HEK293 (cell line): ENCODE measurements around the gene KANTR.
A peak's percentile ranks its signal among the peaks of the same experiment; 100 is the strongest.

Experiments used
- GLIS2 ChIP-seq: fragments of 450-650 bp; formaldehyde crosslinking; IDR thresholded peaks from 2 replicates; pipeline ENCODE4 v1.5.1; 2016; ENCODE audit warnings: missing biosample characterization, missing genetic modification characterization
- KLF1 ChIP-seq: fragments of 450-650 bp; formaldehyde crosslinking; IDR thresholded peaks from 2 replicates; pipeline ENCODE4 v1.5.1; 2016; ENCODE audit warnings: missing biosample characterization, missing genetic modification characterization
- MEIS1 ChIP-seq: sonication (generic); formaldehyde crosslinking; IDR thresholded peaks from 2 replicates; pipeline ENCODE4 v1.8.1; 2022; ENCODE audit warnings: missing genetic modification reagents, mild to moderate bottlenecking, borderline replicate concordance
- PRDM10 ChIP-seq: fragments of 450-650 bp; formaldehyde crosslinking; IDR thresholded peaks from 2 replicates; pipeline ENCODE4 v1.5.1; 2016; ENCODE audit warnings: missing biosample characterization, missing genetic modification characterization
- REPIN1 ChIP-seq: fragments of 450-650 bp; formaldehyde crosslinking; IDR thresholded peaks from 2 replicates; pipeline ENCODE4 v1.5.1; 2017; ENCODE audit warnings: missing biosample characterization, missing genetic modification characterization, low read depth
- SP2 ChIP-seq: fragments of 450-650 bp; formaldehyde crosslinking; IDR thresholded peaks from 2 replicates; pipeline ENCODE4 v1.5.1; 2016; ENCODE audit warnings: missing biosample characterization, missing genetic modification characterization
- SP3 ChIP-seq: fragments of 450-650 bp; formaldehyde crosslinking; IDR thresholded peaks from 2 replicates; pipeline ENCODE4 v1.5.1; 2016; ENCODE audit warnings: missing biosample characterization, missing genetic modification characterization
- YY2 ChIP-seq: fragments of 450-650 bp; formaldehyde crosslinking; IDR thresholded peaks from 2 replicates; pipeline ENCODE4 v1.5.1; 2016; ENCODE audit warnings: missing biosample characterization, missing genetic modification characterization
- ZBTB11 ChIP-seq: fragments of 450-650 bp; formaldehyde crosslinking; conservative IDR thresholded peaks from 2 replicates; pipeline ENCODE4 v1.5.1; 2016; ENCODE audit warnings: low read depth, missing biosample characterization, missing genetic modification characterization
- ZBTB6 ChIP-seq: fragments of 450-650 bp; formaldehyde crosslinking; IDR thresholded peaks from 2 replicates; pipeline ENCODE4 v1.5.1; 2017; ENCODE audit warnings: missing biosample characterization, missing genetic modification characterization
- ZBTB7A ChIP-seq: fragments of 450-650 bp; formaldehyde crosslinking; IDR thresholded peaks from 2 replicates; pipeline ENCODE4 v1.5.1; 2016; ENCODE audit warnings: low read depth, missing biosample characterization, missing genetic modification characterization
- ZEB2 ChIP-seq: fragments of 450-650 bp; formaldehyde crosslinking; IDR thresholded peaks from 2 replicates; pipeline ENCODE4 v1.5.1; 2016; ENCODE audit warnings: missing biosample characterization, missing genetic modification characterization
- ZFHX2 ChIP-seq: fragments of 450-650 bp; formaldehyde crosslinking; conservative IDR thresholded peaks from 2 replicates; pipeline ENCODE4 v1.5.1; 2016; ENCODE audit warnings: missing biosample characterization, missing genetic modification characterization
- ZNF132 ChIP-seq: fragments of 450-650 bp; formaldehyde crosslinking; IDR thresholded peaks from 2 replicates; pipeline ENCODE4 v1.5.1; 2017; ENCODE audit warnings: missing biosample characterization, missing genetic modification characterization, borderline replicate concordance
- ZNF169 ChIP-seq: fragments of 450-650 bp; formaldehyde crosslinking; IDR thresholded peaks from 2 replicates; pipeline ENCODE4 v1.5.1; 2016; ENCODE audit warnings: missing biosample characterization, missing genetic modification characterization
- ZNF175 ChIP-seq: fragments of 450-650 bp; formaldehyde crosslinking; IDR thresholded peaks from 2 replicates; pipeline ENCODE4 v1.5.1; 2016; ENCODE audit warnings: missing biosample characterization, missing genetic modification characterization
- ZNF184 ChIP-seq: fragments of 450-650 bp; IDR thresholded peaks from 2 replicates; pipeline ENCODE4 v1.5.1; 2018; ENCODE audit warnings: missing biosample characterization, mild to moderate bottlenecking, missing genetic modification characterization
- ZNF19 ChIP-seq: fragments of 450-650 bp; formaldehyde crosslinking; IDR thresholded peaks from 2 replicates; pipeline ENCODE4; 2016; ENCODE audit warnings: missing biosample characterization, missing genetic modification characterization, low read depth
- ZNF214 ChIP-seq: fragments of 450-650 bp; formaldehyde crosslinking; IDR thresholded peaks from 2 replicates; pipeline ENCODE4 v1.5.1; 2017; ENCODE audit warnings: missing biosample characterization, mild to moderate bottlenecking, missing genetic modification characterization, borderline replicate concordance
- ZNF280D ChIP-seq: fragments of 450-650 bp; formaldehyde crosslinking; IDR thresholded peaks from 2 replicates; pipeline ENCODE4 v1.5.1; 2016; ENCODE audit warnings: missing biosample characterization, missing genetic modification characterization
- ZNF501 ChIP-seq: fragments of 450-650 bp; formaldehyde crosslinking; IDR thresholded peaks from 2 replicates; pipeline ENCODE4 v1.5.1; 2016; ENCODE audit warnings: missing biosample characterization, missing genetic modification characterization
- ZNF544 ChIP-seq: fragments of 450-650 bp; formaldehyde crosslinking; IDR thresholded peaks from 2 replicates; pipeline ENCODE4 v1.5.0; 2017; ENCODE audit warnings: missing biosample characterization, missing genetic modification characterization
- ZNF561 ChIP-seq: fragments of 450-650 bp; IDR thresholded peaks from 2 replicates; pipeline ENCODE4 v1.5.1; 2018; ENCODE audit warnings: missing biosample characterization, missing genetic modification characterization, borderline replicate concordance
- ZNF580 ChIP-seq: fragments of 450-650 bp; formaldehyde crosslinking; IDR thresholded peaks from 2 replicates; pipeline ENCODE4 v1.5.1; 2016; ENCODE audit warnings: missing biosample characterization, missing genetic modification characterization
- ZNF623 ChIP-seq: fragments of 450-650 bp; formaldehyde crosslinking; IDR thresholded peaks from 2 replicates; pipeline ENCODE4 v1.5.1; 2016; ENCODE audit warnings: missing biosample characterization, missing genetic modification characterization
- ZNF639 ChIP-seq: fragments of 450-650 bp; formaldehyde crosslinking; IDR thresholded peaks from 2 replicates; pipeline ENCODE4 v1.5.1; 2016; ENCODE audit warnings: missing biosample characterization, missing genetic modification characterization
- ZNF768 ChIP-seq: fragments of 450-650 bp; formaldehyde crosslinking; IDR thresholded peaks from 2 replicates; pipeline ENCODE4 v1.5.1; 2018; ENCODE audit warnings: missing biosample characterization, mild to moderate bottlenecking, missing genetic modification characterization
- ZNF830 ChIP-seq: fragments of 450-650 bp; IDR thresholded peaks from 2 replicates; pipeline ENCODE4 v1.5.0; 2018; ENCODE audit warnings: missing biosample characterization, missing genetic modification characterization, low read depth, mild to moderate bottlenecking, moderate library complexity

The KANTR gene

GRCh38 chrX:53093177-53093655 lies 726 bp upstream of the KANTR start (continued):
- peak; percentile 99; the same call in 1 of the 2 replicates for TF ChIP-seq ZNF768 (tag by site-specific recombination)
- no peak for TF ChIP-seq ZNF19 (tag by site-specific recombination)
- no peak for TF ChIP-seq ZBTB7A (tag by site-specific recombination)
- TF ChIP-seq ZNF214 (tag by site-specific recombination) = no peak
- no peak for TF ChIP-seq ZNF544 (tag by site-specific recombination)
- TF ChIP-seq ZNF561 (tag by site-specific recombination) = no peak
- no peak for TF ChIP-seq ZBTB6 (tag by site-specific recombination)
- TF ChIP-seq SP3 (tag by site-specific recombination) = peak; percentile 16
- no peak for TF ChIP-seq ZFHX2 (tag by site-specific recombination)
- no peak for TF ChIP-seq ZNF132
- no peak for TF ChIP-seq ZNF175 (tag by site-specific recombination)
- no peak for TF ChIP-seq ZNF184 (tag by site-specific recombination)
- no peak for TF ChIP-seq ZNF280D (tag by site-specific recombination)
- TF ChIP-seq GLIS2 (tag by site-specific recombination) = no peak
- 0 out of 2 replicates have a peak, but pooled peaks have one; percentile 10 for TF ChIP-seq ZBTB11 (tag by site-specific recombination)
- no peak for TF ChIP-seq ZNF623 (tag by site-specific recombination)
- no peak for TF ChIP-seq ZNF169 (tag by site-specific recombination)
- no peak for TF ChIP-seq MEIS1 (CRISPR knock-in tag)
- peak; percentile 29; the same call in 1 of the 2 replicates for TF ChIP-seq KLF1
- TF ChIP-seq REPIN1 = no peak
- peak; percentile 73; the same call in 1 of the 2 replicates for TF ChIP-seq ZNF580 (tag by site-specific recombination)
- TF ChIP-seq ZNF830 = no peak
- 0 out of 2 replicates have a peak, but pooled peaks have one; percentile 28 for TF ChIP-seq ZEB2 (tag by site-specific recombination)
- TF ChIP-seq SP2 = peak; percentile 3
- TF ChIP-seq YY2 (tag by site-specific recombination) = no peak
- TF ChIP-seq ZNF639 (tag by site-specific recombination) = no peak
- TF ChIP-seq ZNF501 = no peak
- TF ChIP-seq PRDM10 (tag by site-specific recombination) = no peak
